ENCODE measurements around the gene IL1RAPL2.
"Not testable (repeated sequence)": the region's sequence is repeated elsewhere in the genome, so short reads cannot be mapped to it uniquely, and the experiment has no call there.

DNA sequence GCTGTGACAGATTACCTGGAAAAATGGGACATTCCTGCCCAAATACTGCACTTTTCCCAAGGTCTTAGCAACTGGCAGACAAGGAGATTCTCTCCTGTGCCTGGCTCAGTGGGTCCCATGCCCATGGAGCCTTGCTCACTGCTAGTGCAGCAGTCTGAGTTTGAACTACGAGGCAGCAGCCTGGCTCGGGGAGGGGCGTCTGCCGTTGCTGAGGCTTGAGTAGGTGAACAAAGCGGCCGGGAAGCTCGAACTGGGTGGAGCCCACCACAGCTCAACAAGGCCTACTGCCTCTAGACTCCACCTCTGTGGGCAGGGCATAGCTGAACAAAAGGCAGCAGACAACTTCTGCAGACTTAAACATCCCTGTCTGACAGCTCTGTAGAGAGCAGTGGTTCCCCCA, 1118.3 kb downstream of the IL1RAPL2 start:
- TF ChIP-seq, protein P1, sequence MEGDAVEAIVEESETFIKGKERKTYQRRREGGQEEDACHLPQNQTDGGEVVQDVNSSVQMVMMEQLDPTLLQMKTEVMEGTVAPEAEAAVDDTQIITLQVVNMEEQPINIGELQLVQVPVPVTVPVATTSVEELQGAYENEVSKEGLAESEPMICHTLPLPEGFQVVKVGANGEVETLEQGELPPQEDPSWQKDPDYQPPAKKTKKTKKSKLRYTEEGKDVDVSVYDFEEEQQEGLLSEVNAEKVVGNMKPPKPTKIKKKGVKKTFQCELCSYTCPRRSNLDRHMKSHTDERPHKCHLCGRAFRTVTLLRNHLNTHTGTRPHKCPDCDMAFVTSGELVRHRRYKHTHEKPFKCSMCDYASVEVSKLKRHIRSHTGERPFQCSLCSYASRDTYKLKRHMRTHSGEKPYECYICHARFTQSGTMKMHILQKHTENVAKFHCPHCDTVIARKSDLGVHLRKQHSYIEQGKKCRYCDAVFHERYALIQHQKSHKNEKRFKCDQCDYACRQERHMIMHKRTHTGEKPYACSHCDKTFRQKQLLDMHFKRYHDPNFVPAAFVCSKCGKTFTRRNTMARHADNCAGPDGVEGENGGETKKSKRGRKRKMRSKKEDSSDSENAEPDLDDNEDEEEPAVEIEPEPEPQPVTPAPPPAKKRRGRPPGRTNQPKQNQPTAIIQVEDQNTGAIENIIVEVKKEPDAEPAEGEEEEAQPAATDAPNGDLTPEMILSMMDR (conservative IDR thresholded peaks at IDR 0.05): not testable (repeated sequence)
- TF ChIP-seq EZH2 (IDR thresholded peaks at IDR 0.05; ENCODE audit: low read depth): not testable (repeated sequence)

Data from PC-9 (cell line).